ENCODE data around the gene SEMA5A.

The SEMA5A gene

DNA sequence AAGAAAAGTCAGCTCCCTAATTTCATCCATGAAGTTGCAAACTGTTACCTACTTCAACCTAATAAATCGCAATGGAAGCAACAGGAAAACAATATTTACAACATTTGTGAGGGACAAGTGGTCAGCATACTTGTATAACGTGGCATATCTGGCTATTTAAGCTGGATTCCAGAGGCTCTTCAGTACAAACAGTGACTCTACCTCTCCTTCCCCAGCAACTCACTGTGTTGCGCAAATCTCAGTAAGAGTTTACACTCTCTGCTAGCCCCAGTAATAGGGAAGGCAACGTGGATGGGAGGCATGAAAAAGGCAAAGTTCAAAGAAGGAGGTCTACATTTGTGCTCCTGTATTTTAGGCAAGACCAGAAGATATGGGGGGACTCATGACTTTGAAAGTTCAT is 18.9 kb upstream of the SEMA5A start:
- H3K4me3 ChIP-seq (ENCODE audit: low read length) = no peak overlapping the region

DNA sequence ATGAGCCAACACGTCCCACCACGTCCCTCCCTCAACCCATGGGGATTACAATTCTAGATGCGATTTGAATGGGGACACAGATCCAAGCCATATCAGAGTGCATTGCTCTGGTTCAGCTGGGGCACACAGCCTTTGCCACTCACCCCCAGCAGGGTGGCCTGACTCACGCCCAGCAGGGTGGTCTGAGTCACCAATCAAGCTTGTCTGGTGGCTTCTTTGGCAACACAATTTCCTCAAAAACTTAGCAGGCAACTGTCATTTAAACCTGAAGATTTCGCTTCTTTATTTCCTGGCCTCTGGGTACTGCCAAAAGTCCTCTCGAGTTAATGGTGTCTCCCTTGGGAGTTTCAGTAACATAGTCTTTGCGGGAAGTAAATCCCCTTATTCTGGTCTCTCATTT is 16.3 kb upstream of the SEMA5A start:
- Histone ChIP-seq H3K4me1 (ENCODE audit: control insufficient read depth, insufficient read depth, low read length) (no peaks in the 10 kb centered on the region), H3K36me3 (ENCODE audit: control insufficient read depth, insufficient read depth, low read length) (no peaks in the 10 kb centered on the region), H3K4me3 (ENCODE audit: low read length) (no peak overlapping the region), H3K27me3 (ENCODE audit: control insufficient read depth, insufficient read depth, low read length) (no peaks in the 10 kb centered on the region), H3K27ac (ENCODE audit: low read length) (no peak overlapping the region), H3K9me3 (ENCODE audit: control insufficient read depth, insufficient read depth, low read length) (no peaks in the 10 kb centered on the region)
- DNase-seq (ENCODE audit: low read depth, low spot score) = no peak
- no CpG with 5 or more reads among the region's 7 CpGs for WGBS (ENCODE audit: insufficient coverage, insufficient read length)

More for the DNA sequence above, 18.9 kb upstream of the SEMA5A start:
- WGBS (ENCODE audit: insufficient coverage, insufficient read length) = no CpG with 5 or more reads among the region's 4 CpGs
- H3K27ac ChIP-seq (ENCODE audit: low read length) = no peak overlapping the region
- H3K4me1 ChIP-seq (ENCODE audit: control insufficient read depth, insufficient read depth, low read length) = no peaks in the 10 kb centered on the region
- H3K9me3 ChIP-seq (ENCODE audit: control insufficient read depth, insufficient read depth, low read length) = no peaks in the 10 kb centered on the region
- DNase-seq (ENCODE audit: low read depth, low spot score) = no peak
- no peaks in the 10 kb centered on the region for H3K36me3 ChIP-seq (ENCODE audit: control insufficient read depth, insufficient read depth, low read length)
- no peaks in the 10 kb centered on the region for H3K27me3 ChIP-seq (ENCODE audit: control insufficient read depth, insufficient read depth, low read length)

DNA sequence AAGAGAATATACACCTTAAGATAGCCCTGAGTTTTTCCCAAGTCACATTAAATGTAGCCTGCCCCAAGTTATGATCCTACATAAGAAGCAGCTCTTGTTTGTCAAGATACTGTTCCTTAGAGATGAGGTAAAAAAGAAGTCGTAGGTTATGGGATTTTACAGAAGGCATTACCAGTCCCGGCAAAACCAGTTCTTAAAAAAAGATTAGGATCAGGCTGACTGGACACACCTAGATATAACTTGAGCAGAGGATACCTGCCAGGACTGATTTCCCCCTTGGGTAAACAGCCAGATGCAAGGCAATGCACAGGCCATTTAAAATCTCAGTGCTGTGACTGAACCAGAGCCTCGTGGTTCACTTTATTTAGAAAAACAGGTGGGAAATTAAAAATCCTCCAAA is 14.1 kb upstream of the SEMA5A start:
- DNase-seq (ENCODE audit: low read depth, low spot score) = no peak
- Histone ChIP-seq H3K27ac (ENCODE audit: low read length) (no peak overlapping the region), H3K4me1 (ENCODE audit: control insufficient read depth, insufficient read depth, low read length) (no peaks in the 10 kb centered on the region), H3K4me3 (ENCODE audit: low read length) (no peak overlapping the region), H3K9me3 (ENCODE audit: control insufficient read depth, insufficient read depth, low read length) (no peaks in the 10 kb centered on the region), H3K36me3 (ENCODE audit: control insufficient read depth, insufficient read depth, low read length) (no peaks in the 10 kb centered on the region), H3K27me3 (ENCODE audit: control insufficient read depth, insufficient read depth, low read length) (no peaks in the 10 kb centered on the region)
- no CpG with 5 or more reads among the region's 3 CpGs for WGBS (ENCODE audit: insufficient coverage, insufficient read length)

DNA sequence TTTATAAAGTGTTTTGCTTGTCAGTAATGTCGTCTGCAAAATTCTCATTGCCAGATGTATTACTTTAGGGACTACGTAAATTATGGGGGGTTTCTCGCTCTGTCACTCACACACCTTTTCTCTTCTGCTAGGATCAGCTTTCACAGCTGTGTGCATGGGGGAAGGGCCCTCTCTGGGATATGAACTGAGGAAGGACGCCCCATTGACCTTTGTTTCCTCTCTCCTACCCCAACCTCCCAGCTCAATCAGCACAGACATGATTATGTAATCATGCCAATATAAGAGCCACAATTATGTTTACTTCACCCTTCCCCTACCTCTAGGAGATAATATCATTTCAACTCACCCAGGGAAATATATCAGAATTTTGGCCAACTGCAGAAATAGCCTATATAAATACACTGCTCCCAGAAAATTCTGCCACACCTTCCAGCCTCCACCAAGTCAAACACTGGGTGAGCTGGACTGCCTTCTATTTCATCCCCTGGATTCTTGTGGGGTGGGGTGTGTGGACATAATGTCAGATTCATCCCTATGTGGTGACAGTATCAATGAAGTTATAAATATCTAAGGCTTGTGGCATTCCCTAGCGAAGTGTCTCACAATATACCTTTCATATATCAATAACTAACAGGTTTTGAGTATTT is 12.6 kb upstream of the SEMA5A start:
- H3K4me1 ChIP-seq (ENCODE audit: control insufficient read depth, insufficient read depth, low read length) = no peaks in the 10 kb centered on the region
- H3K27ac ChIP-seq (ENCODE audit: low read length) = no peak overlapping the region

DNA sequence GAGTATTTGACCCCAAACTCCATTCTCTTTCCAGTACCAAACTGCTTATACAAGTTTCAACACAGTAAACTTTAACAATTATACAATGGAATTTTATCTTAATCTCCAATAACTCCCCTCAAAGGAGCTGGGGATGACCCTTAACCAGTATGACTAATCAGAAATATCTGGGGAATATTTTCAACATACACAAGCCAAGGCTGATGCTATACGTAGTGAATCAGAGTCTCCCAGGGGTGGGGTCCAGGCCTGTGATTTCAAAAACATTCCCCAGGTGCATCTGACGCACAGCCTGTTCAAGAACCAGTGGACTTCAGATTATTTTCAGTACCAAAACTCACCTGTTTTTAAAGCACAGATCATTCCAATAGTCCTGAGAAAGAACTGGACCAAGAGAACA is 11.8 kb upstream of the SEMA5A start:
- no peaks in the 10 kb centered on the region for H3K27me3 ChIP-seq (ENCODE audit: control insufficient read depth, insufficient read depth, low read length)
- no peaks in the 10 kb centered on the region for H3K36me3 ChIP-seq (ENCODE audit: control insufficient read depth, insufficient read depth, low read length)
- no CpG with 5 or more reads among the region's 2 CpGs for WGBS (ENCODE audit: insufficient coverage, insufficient read length)
- DNase-seq (ENCODE audit: low read depth, low spot score) = no peak
- H3K27ac ChIP-seq (ENCODE audit: low read length) = no peak overlapping the region
- no peaks in the 10 kb centered on the region for H3K9me3 ChIP-seq (ENCODE audit: control insufficient read depth, insufficient read depth, low read length)
- H3K4me1 ChIP-seq (ENCODE audit: control insufficient read depth, insufficient read depth, low read length) = no peaks in the 10 kb centered on the region
- no peak overlapping the region for H3K4me3 ChIP-seq (ENCODE audit: low read length)

More for the DNA sequence above, 12.6 kb upstream of the SEMA5A start:
- no peak for DNase-seq (ENCODE audit: low read depth, low spot score)
- Histone ChIP-seq H3K36me3 (ENCODE audit: control insufficient read depth, insufficient read depth, low read length) (no peaks in the 10 kb centered on the region), H3K9me3 (ENCODE audit: control insufficient read depth, insufficient read depth, low read length) (no peaks in the 10 kb centered on the region), H3K27me3 (ENCODE audit: control insufficient read depth, insufficient read depth, low read length) (no peaks in the 10 kb centered on the region), H3K4me3 (ENCODE audit: low read length) (no peak overlapping the region)
- whole genome bisulfite sequencing (ENCODE audit: insufficient coverage, insufficient read length) = no CpG with 5 or more reads among the region's 5 CpGs

DNA sequence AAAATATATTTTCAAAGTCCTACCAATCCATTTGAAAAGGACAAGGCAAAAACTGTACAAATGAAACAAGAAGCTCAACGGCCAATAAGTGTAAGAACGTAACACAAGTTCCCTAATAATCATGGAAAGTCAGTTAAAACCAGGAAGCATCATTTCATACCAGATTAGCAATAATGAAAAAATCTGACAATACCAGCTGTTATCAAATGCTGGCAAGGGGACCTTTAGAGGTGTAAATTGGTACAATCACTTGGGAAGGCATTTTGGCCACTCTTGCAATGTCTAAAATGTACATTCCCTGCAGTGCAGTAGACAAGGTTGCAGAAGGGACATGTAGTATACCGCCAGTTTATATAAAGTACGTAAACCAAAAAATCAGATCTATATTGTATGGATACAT is 10.1 kb upstream of the SEMA5A start:
- WGBS (ENCODE audit: insufficient coverage, insufficient read length) = no CpG with 5 or more reads among the region's 4 CpGs
- H3K9me3 ChIP-seq (ENCODE audit: control insufficient read depth, insufficient read depth, low read length) = no peaks in the 10 kb centered on the region
- H3K27ac ChIP-seq (ENCODE audit: low read length) = no peak overlapping the region
- DNase-seq (ENCODE audit: low read depth, low spot score) = no peak
- H3K27me3 ChIP-seq (ENCODE audit: control insufficient read depth, insufficient read depth, low read length) = no peaks in the 10 kb centered on the region
- no peaks in the 10 kb centered on the region for H3K4me1 ChIP-seq (ENCODE audit: control insufficient read depth, insufficient read depth, low read length)
- no peak overlapping the region for H3K4me3 ChIP-seq (ENCODE audit: low read length)
- H3K36me3 ChIP-seq (ENCODE audit: control insufficient read depth, insufficient read depth, low read length) = no peaks in the 10 kb centered on the region

DNA sequence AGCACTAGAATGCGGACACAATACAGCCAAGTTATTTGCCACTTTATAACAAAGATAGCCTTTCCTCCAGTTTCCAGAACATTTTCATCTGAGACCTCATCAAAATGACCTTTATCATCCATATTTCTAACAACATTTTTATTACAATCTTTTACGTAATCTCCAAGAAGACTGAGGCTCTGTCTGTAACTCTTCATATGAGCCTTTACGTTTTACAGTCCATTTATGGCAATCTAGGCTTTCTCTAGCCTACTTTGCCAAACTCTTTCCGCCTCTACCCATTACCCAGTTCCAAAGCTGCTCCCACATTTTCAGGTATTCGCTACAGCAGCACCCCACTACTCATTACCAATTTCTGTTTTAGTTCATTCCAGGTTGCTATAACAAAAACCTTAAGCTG is 8.2 kb upstream of the SEMA5A start:
- no peak overlapping the region for H3K4me3 ChIP-seq (ENCODE audit: low read length)
- H3K27ac ChIP-seq (ENCODE audit: low read length) = no peak overlapping the region
- H3K4me1 ChIP-seq (ENCODE audit: control insufficient read depth, insufficient read depth, low read length) = no peaks in the 10 kb centered on the region
- no peaks in the 10 kb centered on the region for H3K27me3 ChIP-seq (ENCODE audit: control insufficient read depth, insufficient read depth, low read length)
- DNase-seq (ENCODE audit: low read depth, low spot score) = no peak
- H3K9me3 ChIP-seq (ENCODE audit: control insufficient read depth, insufficient read depth, low read length) = no peaks in the 10 kb centered on the region
- H3K36me3 ChIP-seq (ENCODE audit: control insufficient read depth, insufficient read depth, low read length) = no peaks in the 10 kb centered on the region
- WGBS (ENCODE audit: insufficient coverage, insufficient read length) = 100% methylated on average over 1 of the region's 5 CpGs

DNA sequence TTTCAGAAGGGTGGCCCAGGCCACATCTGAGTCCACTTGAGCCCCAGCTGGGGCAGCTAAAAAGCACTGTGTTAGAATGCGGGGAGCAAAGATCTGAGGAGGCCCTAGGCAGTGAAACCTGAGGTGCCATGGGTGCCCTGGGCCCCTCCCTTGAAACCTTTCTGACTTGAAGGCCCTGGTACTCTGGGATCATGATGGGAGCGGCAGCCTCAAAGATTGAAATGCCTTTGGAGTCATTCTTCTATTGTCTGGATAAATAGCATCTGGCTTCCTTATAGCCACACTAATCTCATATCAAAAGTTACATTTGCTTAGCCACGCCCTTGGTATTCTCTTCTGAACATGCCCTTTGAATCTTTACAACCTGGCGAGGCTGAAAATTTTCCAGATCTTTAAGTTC is 7.7 kb upstream of the SEMA5A start:
- Histone ChIP-seq H3K36me3 (ENCODE audit: control insufficient read depth, insufficient read depth, low read length) (no peaks in the 10 kb centered on the region), H3K9me3 (ENCODE audit: control insufficient read depth, insufficient read depth, low read length) (no peaks in the 10 kb centered on the region), H3K27ac (ENCODE audit: low read length) (no peak overlapping the region), H3K27me3 (ENCODE audit: control insufficient read depth, insufficient read depth, low read length) (no peaks in the 10 kb centered on the region), H3K4me3 (ENCODE audit: low read length) (no peak overlapping the region), H3K4me1 (ENCODE audit: control insufficient read depth, insufficient read depth, low read length) (no peaks in the 10 kb centered on the region)
- DNase-seq (ENCODE audit: low read depth, low spot score) = no peak
- no CpG with 5 or more reads among the region's 4 CpGs for WGBS (ENCODE audit: insufficient coverage, insufficient read length)

DNA sequence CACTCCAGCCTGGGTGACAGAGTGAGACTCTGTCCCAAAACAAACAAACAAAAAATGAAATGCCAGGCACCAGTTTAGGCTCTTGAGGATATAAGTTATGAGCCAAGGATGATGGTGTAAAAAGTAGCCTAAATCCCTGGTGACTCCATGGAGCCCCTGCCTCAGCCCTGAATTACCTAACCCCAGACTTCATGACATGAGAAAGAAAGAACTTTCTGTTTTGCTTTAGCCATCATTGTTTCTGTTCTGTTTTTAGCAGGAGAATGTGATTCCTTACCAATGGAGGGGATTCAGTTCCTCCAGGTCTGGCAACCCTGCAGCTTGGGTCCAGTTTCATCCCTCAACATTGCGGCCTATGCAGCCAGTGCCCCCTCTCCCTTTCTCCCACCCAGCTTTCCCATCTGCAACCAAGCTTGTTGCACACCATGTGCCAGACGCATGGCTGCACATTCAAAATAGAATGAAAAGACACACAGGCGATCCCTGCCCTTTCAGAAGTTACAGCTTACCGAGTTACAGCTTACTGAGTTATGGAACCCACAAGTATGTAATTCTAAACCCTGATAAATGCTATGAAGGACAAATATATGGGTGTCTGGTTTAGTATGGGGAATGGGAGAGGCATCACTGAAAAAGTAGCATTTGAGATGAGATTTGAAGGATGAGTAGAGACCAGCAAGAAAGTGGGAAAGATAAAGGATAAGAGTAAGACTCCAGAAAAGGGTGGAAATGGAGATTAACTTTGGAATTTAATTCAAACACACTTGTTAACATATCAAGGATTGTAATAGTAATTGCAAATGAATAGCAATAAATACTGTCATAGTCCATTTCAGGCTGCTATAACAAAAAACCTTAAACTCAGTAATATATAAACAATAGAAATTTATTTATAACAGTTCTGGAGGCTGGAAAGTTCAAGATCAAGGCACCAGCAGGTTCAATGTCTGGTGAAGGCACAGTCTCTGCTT is 6.0 kb upstream of the SEMA5A start:
- Histone ChIP-seq H3K4me3 (ENCODE audit: low read length) (no peak overlapping the region), H3K9me3 (ENCODE audit: control insufficient read depth, insufficient read depth, low read length) (no peaks in the 10 kb centered on the region), H3K36me3 (ENCODE audit: control insufficient read depth, insufficient read depth, low read length) (no peaks in the 10 kb centered on the region), H3K27me3 (ENCODE audit: control insufficient read depth, insufficient read depth, low read length) (no peaks in the 10 kb centered on the region), H3K4me1 (ENCODE audit: control insufficient read depth, insufficient read depth, low read length) (peaks cover 3% of the 10 kb centered on the region), H3K27ac (ENCODE audit: low read length) (no peak overlapping the region)
- DNase-seq (ENCODE audit: low read depth, low spot score) = no peak
- WGBS (ENCODE audit: insufficient coverage, insufficient read length) = no CpG with 5 or more reads among the region's 4 CpGs

DNA sequence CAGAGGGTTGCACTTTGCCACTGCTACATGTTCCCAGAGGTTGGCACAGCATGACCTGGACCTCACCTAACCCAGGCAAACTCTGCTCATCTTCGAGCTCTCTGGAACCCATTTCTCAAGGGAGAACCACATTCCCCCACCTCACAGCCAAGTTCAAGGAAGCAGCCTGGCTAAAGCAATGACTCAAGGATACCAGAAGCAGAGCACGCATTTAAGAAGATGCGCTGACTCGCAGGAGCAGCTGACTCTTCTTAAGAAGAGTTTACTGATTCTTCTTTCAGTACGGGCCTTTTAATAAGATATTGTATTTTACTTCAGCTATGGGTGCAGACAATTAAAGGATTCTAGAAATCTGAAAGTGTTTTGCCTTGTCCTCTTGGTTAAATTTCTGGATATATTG is 4.1 kb upstream of the SEMA5A start:
- Histone ChIP-seq H3K9me3 (ENCODE audit: control insufficient read depth, insufficient read depth, low read length) (no peaks in the 10 kb centered on the region), H3K27ac (ENCODE audit: low read length) (no peak overlapping the region), H3K4me3 (ENCODE audit: low read length) (no peak overlapping the region), H3K27me3 (ENCODE audit: control insufficient read depth, insufficient read depth, low read length) (no peaks in the 10 kb centered on the region), H3K4me1 (ENCODE audit: control insufficient read depth, insufficient read depth, low read length) (peaks cover 3% of the 10 kb centered on the region), H3K36me3 (ENCODE audit: control insufficient read depth, insufficient read depth, low read length) (no peaks in the 10 kb centered on the region)
- no CpG with 5 or more reads among the region's 5 CpGs for WGBS (ENCODE audit: insufficient coverage, insufficient read length)
- DNase-seq (ENCODE audit: low read depth, low spot score) = no peak
